WTC11 (cell line): ENCODE measurements around the gene FNDC3B. TPM values are rescaled to one million over a fixed set of nuclear protein-coding genes. Genes with fewer than 3 reads are reported as not detected.

Experiments
- ATAC-seq: fragments of 200-7000 bp; cut with Tn5 transposase; 2 replicates; pipeline ENCODE4 v1.10.0; 2021; ENCODE audit warnings: mild to moderate bottlenecking, moderate library complexity
- CTCF ChIA-PET: fragments of 300-600 bp; sonication (Branson Sonifier 250); formaldehyde crosslinking; loops from one replicate; lab custom pipeline; 2021; ENCODE audit warnings: antibody characterized with exemption; lab: Charles Lee
- POLR2A ChIA-PET: fragments of 350-600 bp; sonication (Branson Sonifier 250); formaldehyde crosslinking; loops from one replicate; lab custom pipeline; 2021; ENCODE audit warnings: antibody characterized with exemption; lab: Charles Lee
- DNase-seq: peaks from one replicate; pipeline ENCODE4 v3.0.0; 2021; ENCODE audit warnings: low spot score
- H3K27ac Mint-ChIP-seq: 2 replicates; pipeline ENCODE4 v1.8.0; 2021; ENCODE audit warnings: mixed read lengths
- H3K27me3 Mint-ChIP-seq: 2 replicates; pipeline ENCODE4 v1.8.0; 2021; ENCODE audit warnings: low read depth, mild to moderate bottlenecking, moderate library complexity, mixed read lengths
- H3K36me3 Mint-ChIP-seq: 2 replicates; pipeline ENCODE4 v1.8.0; 2021; ENCODE audit warnings: mixed read lengths
- H3K4me1 Mint-ChIP-seq: 2 replicates; pipeline ENCODE4 v1.8.0; 2022; ENCODE audit warnings: mixed read lengths
- H3K4me3 Mint-ChIP-seq: 2 replicates; pipeline ENCODE4 v1.8.0; 2021; ENCODE audit warnings: mild to moderate bottlenecking, moderate library complexity, mixed read lengths
- H3K9me3 Mint-ChIP-seq: 2 replicates; pipeline ENCODE4 v1.8.0; 2021; ENCODE audit warnings: mixed read lengths
- CREB1 ChIP-seq: sonication (generic); formaldehyde crosslinking; IDR thresholded peaks from 2 replicates; pipeline ENCODE4 v1.8.0; 2023; ENCODE audit warnings: mild to moderate bottlenecking, missing genetic modification reagents
- E2F1 ChIP-seq: sonication (generic); formaldehyde crosslinking; IDR thresholded peaks from 2 replicates; pipeline ENCODE4 v1.8.0; 2022; ENCODE audit warnings: mild to moderate bottlenecking, missing genetic modification reagents
- ELF4 ChIP-seq: sonication (generic); formaldehyde crosslinking; IDR thresholded peaks from 2 replicates; pipeline ENCODE4 v1.8.1; 2022; ENCODE audit warnings: low read depth, mild to moderate bottlenecking, moderate library complexity, missing genetic modification reagents
- ESRRA ChIP-seq: sonication (generic); formaldehyde crosslinking; IDR thresholded peaks from 2 replicates; pipeline ENCODE4 v1.8.1; 2022; ENCODE audit warnings: mild to moderate bottlenecking, missing genetic modification reagents, borderline replicate concordance
- FOXK1 ChIP-seq: sonication (generic); formaldehyde crosslinking; IDR thresholded peaks from 2 replicates; pipeline ENCODE4 v1.8.0; 2022; ENCODE audit warnings: mild to moderate bottlenecking, moderate library complexity, missing genetic modification reagents
- HMGA2 ChIP-seq: fragments of 250-450 bp; sonication (Bioruptor Pico); IDR thresholded peaks from 2 replicates; pipeline ENCODE4 v1.4.0; 2021; ENCODE audit warnings: mild to moderate bottlenecking, moderate library complexity
- IRF2 ChIP-seq: sonication (generic); formaldehyde crosslinking; IDR thresholded peaks from 2 replicates; pipeline ENCODE4 v1.8.0; 2022; ENCODE audit warnings: low read depth, missing genetic modification reagents, borderline replicate concordance
- NR1H2 ChIP-seq: sonication (generic); formaldehyde crosslinking; IDR thresholded peaks from 2 replicates; pipeline ENCODE4 v1.9.0; 2021; ENCODE audit warnings: mild to moderate bottlenecking, moderate library complexity, missing genetic modification reagents
- OVOL2 ChIP-seq: fragments of 250-450 bp; sonication (Bioruptor Pico); IDR thresholded peaks from 2 replicates; pipeline ENCODE4 v1.9.0; 2021; ENCODE audit warnings: mild to moderate bottlenecking, borderline replicate concordance
- PRRX2 ChIP-seq: fragments of 250-450 bp; sonication (Bioruptor Pico); IDR thresholded peaks from 2 replicates; pipeline ENCODE4 v1.8.0; 2021; ENCODE audit warnings: mild to moderate bottlenecking
- SMAD3 ChIP-seq: sonication (generic); formaldehyde crosslinking; IDR thresholded peaks from 2 replicates; pipeline ENCODE4 v1.8.0; 2022; ENCODE audit warnings: missing genetic modification reagents, mild to moderate bottlenecking, borderline replicate concordance
- SOX15 ChIP-seq: fragments of 250-450 bp; sonication (Bioruptor Pico); IDR thresholded peaks from 2 replicates; pipeline ENCODE4 v1.9.0; 2021; ENCODE audit warnings: mild to moderate bottlenecking
- TP53 ChIP-seq: sonication (generic); formaldehyde crosslinking; IDR thresholded peaks from 2 replicates; pipeline ENCODE4 v1.8.1; 2023; ENCODE audit warnings: mild to moderate bottlenecking, missing genetic modification reagents
- ZNF219 ChIP-seq: sonication (generic); formaldehyde crosslinking; IDR thresholded peaks from 2 replicates; pipeline ENCODE4 v1.8.0; 2023; ENCODE audit warnings: missing genetic modification reagents, mild to moderate bottlenecking, borderline replicate concordance
- ZNF263 ChIP-seq: sonication (generic); formaldehyde crosslinking; IDR thresholded peaks from 2 replicates; pipeline ENCODE4 v1.8.1; 2022; ENCODE audit warnings: low read depth, mild to moderate bottlenecking, moderate library complexity, missing genetic modification reagents
- ZNF423 ChIP-seq: fragments of 250-450 bp; sonication (Bioruptor Pico); IDR thresholded peaks from 2 replicates; pipeline ENCODE4 v2.1.2; 2022; ENCODE audit warnings: mild to moderate bottlenecking, moderate library complexity
- total RNA-seq: library from RNA; stranded (reverse); gene quantifications from 3 replicates; pipeline ENCODE4 v1.2.3, GENCODE V29; 2021
- TF ChIP-seq, protein P1 (sequence below): sonication (generic); formaldehyde crosslinking; IDR thresholded peaks from 2 replicates; pipeline ENCODE4 v1.8.1; 2022; ENCODE audit warnings: mild to moderate bottlenecking, missing genetic modification reagents, moderate library complexity, borderline replicate concordance
- TF ChIP-seq, protein P2 (sequence below): sonication (generic); formaldehyde crosslinking; IDR thresholded peaks from 2 replicates; pipeline ENCODE4 v1.8.1; 2023; ENCODE audit warnings: mild to moderate bottlenecking, missing genetic modification reagents, moderate library complexity
- TF ChIP-seq, protein P3 (sequence below): sonication (generic); formaldehyde crosslinking; IDR thresholded peaks from 2 replicates; pipeline ENCODE4 v1.8.0; 2023; ENCODE audit warnings: missing genetic modification reagents, mild to moderate bottlenecking, borderline replicate concordance
- TF ChIP-seq, protein P4 (sequence below): fragments of 250-450 bp; sonication (Bioruptor Pico); IDR thresholded peaks from 2 replicates; pipeline ENCODE4 v1.8.0; 2021; ENCODE audit warnings: mild to moderate bottlenecking

The FNDC3B gene
- total RNA-seq, 1 experiment from 2014 or later, result 42.8 TPM

- TF ChIP-seq ZNF263 (CRISPR knock-in tag), result no peak
- no peak for TF ChIP-seq SOX15 (CRISPR knock-in tag)
- TF ChIP-seq PRRX2 (CRISPR knock-in tag), result no peak
- TF ChIP-seq SMAD3 (CRISPR knock-in tag), result no peak
- TF ChIP-seq ZNF219 (CRISPR knock-in tag), result no peak
- TF ChIP-seq NR1H2, result no peak
- no peak for TF ChIP-seq ELF4 (CRISPR knock-in tag)
- Mint-ChIP-seq H3K9me3 (peaks cover 4% of the 10 kb centered on the region), H3K27me3 (no peaks in the 10 kb centered on the region), H3K36me3 (peaks cover 10% of the 10 kb centered on the region), H3K27ac (no peak overlapping the region), H3K4me1 (peaks cover 7% of the 10 kb centered on the region), H3K4me3 (no peak overlapping the region)
- POLR2A ChIA-PET, result no interaction called here
- DNase-seq (no peak), ATAC-seq (no peak)
- CTCF ChIA-PET, result interaction anchor here (0.8 kb wide), 1 partner anchor 11 kb away, joined by 3 read pairs; no protein-coding TSS in a partner anchor
Observed at GRCh38 chr3:172270557-172271166, 231.3 kb downstream of the FNDC3B start.

DNA sequence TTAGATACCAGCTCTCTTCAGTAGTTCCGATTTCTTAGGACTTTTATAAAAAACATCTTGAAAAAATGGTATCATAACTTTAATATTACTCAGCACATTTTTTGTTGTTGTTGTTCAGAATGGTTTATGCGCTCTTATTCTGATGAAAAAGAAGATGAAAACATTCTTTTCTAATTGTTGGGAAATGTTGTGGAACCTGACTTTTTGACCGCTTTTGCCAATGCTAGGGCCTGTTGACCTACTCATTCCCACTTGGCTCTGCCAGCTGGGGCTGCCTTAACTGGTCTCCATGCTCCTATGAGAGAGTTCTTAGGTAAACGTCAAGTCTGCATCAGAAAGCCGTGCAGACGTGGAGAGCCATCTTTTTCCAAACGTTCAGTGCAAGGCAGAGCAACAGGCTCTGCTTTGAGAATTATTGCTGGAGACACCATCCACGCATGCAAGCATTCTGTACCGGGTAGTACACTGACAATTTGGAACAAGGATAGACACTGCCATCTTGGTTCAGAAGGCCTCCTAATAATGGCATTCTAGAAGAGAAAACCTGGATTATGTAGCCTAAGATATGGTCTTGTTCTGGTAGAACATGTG is 232.1 kb downstream of the FNDC3B start:
- ChIA-PET CTCF (interaction anchor here (0.8 kb wide), 1 partner anchor 10 kb away, joined by 3 read pairs; no protein-coding TSS in a partner anchor), POLR2A (no interaction called here)
- no peak overlapping the region for H3K27ac Mint-ChIP-seq
- H3K27me3 Mint-ChIP-seq, result no peaks in the 10 kb centered on the region
- DNase-seq, result no peak
- H3K36me3 Mint-ChIP-seq, result peaks cover 10% of the 10 kb centered on the region
- ATAC-seq, result no peak
- H3K4me1 Mint-ChIP-seq, result no peaks in the 10 kb centered on the region
- no peak overlapping the region for H3K4me3 Mint-ChIP-seq
- H3K9me3 Mint-ChIP-seq, result peaks cover 4% of the 10 kb centered on the region
- TF ChIP-seq IRF2 (CRISPR knock-in tag) (no peak), FOXK1 (no peak), TP53 (CRISPR knock-in tag) (no peak), OVOL2 (no peak), CREB1 (CRISPR knock-in tag) (no peak), ZNF423 (no peak)
- TF ChIP-seq, protein P1, sequence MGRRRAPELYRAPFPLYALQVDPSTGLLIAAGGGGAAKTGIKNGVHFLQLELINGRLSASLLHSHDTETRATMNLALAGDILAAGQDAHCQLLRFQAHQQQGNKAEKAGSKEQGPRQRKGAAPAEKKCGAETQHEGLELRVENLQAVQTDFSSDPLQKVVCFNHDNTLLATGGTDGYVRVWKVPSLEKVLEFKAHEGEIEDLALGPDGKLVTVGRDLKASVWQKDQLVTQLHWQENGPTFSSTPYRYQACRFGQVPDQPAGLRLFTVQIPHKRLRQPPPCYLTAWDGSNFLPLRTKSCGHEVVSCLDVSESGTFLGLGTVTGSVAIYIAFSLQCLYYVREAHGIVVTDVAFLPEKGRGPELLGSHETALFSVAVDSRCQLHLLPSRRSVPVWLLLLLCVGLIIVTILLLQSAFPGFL (CRISPR knock-in tag), result no peak
- TF ChIP-seq, protein P2, sequence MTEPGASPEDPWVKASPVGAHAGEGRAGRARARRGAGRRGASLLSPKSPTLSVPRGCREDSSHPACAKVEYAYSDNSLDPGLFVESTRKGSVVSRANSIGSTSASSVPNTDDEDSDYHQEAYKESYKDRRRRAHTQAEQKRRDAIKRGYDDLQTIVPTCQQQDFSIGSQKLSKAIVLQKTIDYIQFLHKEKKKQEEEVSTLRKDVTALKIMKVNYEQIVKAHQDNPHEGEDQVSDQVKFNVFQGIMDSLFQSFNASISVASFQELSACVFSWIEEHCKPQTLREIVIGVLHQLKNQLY (CRISPR knock-in tag), result no peak

DNA sequence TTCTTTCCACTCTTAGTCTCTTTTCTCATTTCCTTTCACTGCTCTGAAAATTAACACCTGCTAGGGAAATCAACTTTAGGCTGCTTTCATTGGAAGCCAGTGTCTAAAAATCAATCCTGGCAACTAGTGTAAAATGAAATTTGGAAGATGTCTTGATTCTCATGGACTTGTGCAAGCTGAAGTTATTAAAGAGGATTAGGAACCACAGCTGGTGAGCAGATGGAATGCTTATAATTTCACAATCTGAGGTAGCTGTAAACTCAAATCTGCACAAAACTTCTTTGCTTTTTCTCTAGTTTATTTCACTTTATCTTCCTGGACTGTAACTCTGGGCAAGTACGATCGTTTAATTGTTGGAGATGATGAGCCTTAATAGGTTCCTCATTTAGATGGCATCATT is 233.3 kb downstream of the FNDC3B start:
- TF ChIP-seq HMGA2, result no peak
- TF ChIP-seq E2F1, result no peak
- TF ChIP-seq, protein P3, sequence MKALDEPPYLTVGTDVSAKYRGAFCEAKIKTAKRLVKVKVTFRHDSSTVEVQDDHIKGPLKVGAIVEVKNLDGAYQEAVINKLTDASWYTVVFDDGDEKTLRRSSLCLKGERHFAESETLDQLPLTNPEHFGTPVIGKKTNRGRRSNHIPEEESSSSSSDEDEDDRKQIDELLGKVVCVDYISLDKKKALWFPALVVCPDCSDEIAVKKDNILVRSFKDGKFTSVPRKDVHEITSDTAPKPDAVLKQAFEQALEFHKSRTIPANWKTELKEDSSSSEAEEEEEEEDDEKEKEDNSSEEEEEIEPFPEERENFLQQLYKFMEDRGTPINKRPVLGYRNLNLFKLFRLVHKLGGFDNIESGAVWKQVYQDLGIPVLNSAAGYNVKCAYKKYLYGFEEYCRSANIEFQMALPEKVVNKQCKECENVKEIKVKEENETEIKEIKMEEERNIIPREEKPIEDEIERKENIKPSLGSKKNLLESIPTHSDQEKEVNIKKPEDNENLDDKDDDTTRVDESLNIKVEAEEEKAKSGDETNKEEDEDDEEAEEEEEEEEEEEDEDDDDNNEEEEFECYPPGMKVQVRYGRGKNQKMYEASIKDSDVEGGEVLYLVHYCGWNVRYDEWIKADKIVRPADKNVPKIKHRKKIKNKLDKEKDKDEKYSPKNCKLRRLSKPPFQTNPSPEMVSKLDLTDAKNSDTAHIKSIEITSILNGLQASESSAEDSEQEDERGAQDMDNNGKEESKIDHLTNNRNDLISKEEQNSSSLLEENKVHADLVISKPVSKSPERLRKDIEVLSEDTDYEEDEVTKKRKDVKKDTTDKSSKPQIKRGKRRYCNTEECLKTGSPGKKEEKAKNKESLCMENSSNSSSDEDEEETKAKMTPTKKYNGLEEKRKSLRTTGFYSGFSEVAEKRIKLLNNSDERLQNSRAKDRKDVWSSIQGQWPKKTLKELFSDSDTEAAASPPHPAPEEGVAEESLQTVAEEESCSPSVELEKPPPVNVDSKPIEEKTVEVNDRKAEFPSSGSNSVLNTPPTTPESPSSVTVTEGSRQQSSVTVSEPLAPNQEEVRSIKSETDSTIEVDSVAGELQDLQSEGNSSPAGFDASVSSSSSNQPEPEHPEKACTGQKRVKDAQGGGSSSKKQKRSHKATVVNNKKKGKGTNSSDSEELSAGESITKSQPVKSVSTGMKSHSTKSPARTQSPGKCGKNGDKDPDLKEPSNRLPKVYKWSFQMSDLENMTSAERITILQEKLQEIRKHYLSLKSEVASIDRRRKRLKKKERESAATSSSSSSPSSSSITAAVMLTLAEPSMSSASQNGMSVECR (CRISPR knock-in tag), result no peak
- TF ChIP-seq, protein P4, sequence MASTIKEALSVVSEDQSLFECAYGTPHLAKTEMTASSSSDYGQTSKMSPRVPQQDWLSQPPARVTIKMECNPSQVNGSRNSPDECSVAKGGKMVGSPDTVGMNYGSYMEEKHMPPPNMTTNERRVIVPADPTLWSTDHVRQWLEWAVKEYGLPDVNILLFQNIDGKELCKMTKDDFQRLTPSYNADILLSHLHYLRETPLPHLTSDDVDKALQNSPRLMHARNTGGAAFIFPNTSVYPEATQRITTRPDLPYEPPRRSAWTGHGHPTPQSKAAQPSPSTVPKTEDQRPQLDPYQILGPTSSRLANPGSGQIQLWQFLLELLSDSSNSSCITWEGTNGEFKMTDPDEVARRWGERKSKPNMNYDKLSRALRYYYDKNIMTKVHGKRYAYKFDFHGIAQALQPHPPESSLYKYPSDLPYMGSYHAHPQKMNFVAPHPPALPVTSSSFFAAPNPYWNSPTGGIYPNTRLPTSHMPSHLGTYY (CRISPR knock-in tag), result no peak
- no peak for TF ChIP-seq ESRRA (CRISPR knock-in tag)
- no peak for TF ChIP-seq PRRX2 (CRISPR knock-in tag)
- POLR2A ChIA-PET, result no interaction called here
- H3K36me3 Mint-ChIP-seq, result peaks cover 8% of the 10 kb centered on the region
- ATAC-seq (no peak), DNase-seq (no peak)
- no peak overlapping the region for H3K27ac Mint-ChIP-seq
- no peaks in the 10 kb centered on the region for H3K27me3 Mint-ChIP-seq
- H3K4me1 Mint-ChIP-seq, result no peaks in the 10 kb centered on the region; the same call in 1 of the 2 replicates
- no peaks in the 10 kb centered on the region for H3K9me3 Mint-ChIP-seq
- CTCF ChIA-PET, result no interaction called here
- no peak overlapping the region for H3K4me3 Mint-ChIP-seq
